HG02938 (cell line): ENCODE results near the gene ZNF766.
"Not testable (repeated sequence)": the region's sequence is repeated elsewhere in the genome, so short reads cannot be mapped to it uniquely, and the experiment has no call there.

Source experiments
- ATAC-seq: cut with Tn5 transposase; IDR thresholded peaks from one replicate; pipeline ENCODE4 v1.9.1; 2021; ENCODE audit warnings: mild to moderate bottlenecking, moderate library complexity; ENCODE audit not compliant: unreplicated experiment

ZNF766 gene

GRCh38 chr19:52269338-52270261, at the start of gene ZNF766:
ZNF766 (plus strand) TSS chr19:52269587; CDS start chr19:52269614, 27 bp downstream.
- peak; percentile 93 for ATAC-seq

- no peak for ATAC-seq
These were observed 49.8 kb upstream of the ZNF766 start for GRCh38 chr19:52219611-52220010.

- no peak for ATAC-seq
These were observed 48.4 kb upstream of the ZNF766 start for GRCh38 chr19:52221031-52221430.

- ATAC-seq = no peak
These were observed 47.5 kb upstream of the ZNF766 start for GRCh38 chr19:52221831-52222375.

- no peak for ATAC-seq
These were observed 45.2 kb upstream of the ZNF766 start for GRCh38 chr19:52224211-52224610.

GRCh38 chr19:52226652-52227051, 42.7 kb upstream of the ZNF766 start:
- ATAC-seq = no peak

GRCh38 chr19:52227196-52227940, 42.0 kb upstream of the ZNF766 start:
- no peak for ATAC-seq

- no peak for ATAC-seq
These were observed 41.4 kb upstream of the ZNF766 start for GRCh38 chr19:52227980-52228379.

GRCh38 chr19:52229524-52229923, 39.9 kb upstream of the ZNF766 start:
- no peak for ATAC-seq

- no peak for ATAC-seq
These were observed 38.7 kb upstream of the ZNF766 start for GRCh38 chr19:52230685-52231084.

- ATAC-seq = no peak
These were observed 38.1 kb upstream of the ZNF766 start for GRCh38 chr19:52231154-52231910.

- no peak for ATAC-seq
These were observed 35.0 kb upstream of the ZNF766 start for GRCh38 chr19:52234406-52234805.

GRCh38 chr19:52237197-52237596, 32.2 kb upstream of the ZNF766 start:
- ATAC-seq = no peak

- ATAC-seq = no peak
These were observed 31.5 kb upstream of the ZNF766 start for GRCh38 chr19:52237771-52238400.

- no peak for ATAC-seq
These were observed 25.4 kb upstream of the ZNF766 start for GRCh38 chr19:52244021-52244420.

GRCh38 chr19:52248241-52248640, 21.1 kb upstream of the ZNF766 start:
- ATAC-seq = no peak

GRCh38 chr19:52258426-52258825, 11.0 kb upstream of the ZNF766 start:
- ATAC-seq = no peak

- not testable (repeated sequence) for ATAC-seq
These were observed 3.8 kb upstream of the ZNF766 start for GRCh38 chr19:52265556-52265955.

GRCh38 chr19:52270266-52270885, 989 bp downstream of the ZNF766 start:
- no peak for ATAC-seq

- no peak for ATAC-seq
These were observed 3.9 kb downstream of the ZNF766 start for GRCh38 chr19:52273301-52273700.
